GM23338 (cell line): ENCODE results near the gene PRRG1.

Experiments used
- CTCF ChIP-seq, 2 experiments: fragments of 200-600 bp in 1 of 2; sonication (generic) in 1 of 2; conservative IDR thresholded peaks; 2 replicates each; pipeline versions ENCODE4 v1.5.1 to v1.6.1; 2016 to 2017; ENCODE audit warnings: antibody characterized with exemption in 2 of 2, low read depth in 2 of 2, mild to moderate bottlenecking in 2 of 2, moderate library complexity in 1 of 2
- EZH2phosphoT487 ChIP-seq: fragments of 200-600 bp; sonication (generic); IDR thresholded peaks from one replicate; pipeline ENCODE4 v1.8.1; 2018; ENCODE audit warnings: antibody characterized with exemption; ENCODE audit not compliant: unreplicated experiment
- POLR2AphosphoS5 ChIP-seq: IDR thresholded peaks from 2 replicates; pipeline ENCODE4 v1.6.1; 2016; ENCODE audit warnings: antibody characterized with exemption, low read depth
- REST ChIP-seq: IDR thresholded peaks from one replicate; pipeline ENCODE4 v1.6.1; 2018; ENCODE audit warnings: antibody characterized with exemption; ENCODE audit not compliant: unreplicated experiment

- TF ChIP-seq REST: no peak
- TF ChIP-seq EZH2phosphoT487: no peak
- TF ChIP-seq CTCF (conservative IDR thresholded peaks at IDR 0.05; ENCODE audit: low read depth in 2 of 2): no peak
- no peak for TF ChIP-seq POLR2AphosphoS5
Observed at GRCh38 chrX:37434362-37434761, 85.2 kb downstream of the PRRG1 start.
